H9 (cell line): ENCODE measurements around the gene KCNIP4. TPM values are rescaled to one million over a fixed set of nuclear protein-coding genes. Genes with fewer than 3 reads are reported as not detected.

ENCODE experiments used
- DNase-seq: peaks from one replicate; pipeline ENCODE4 v3.0.0-alpha.2; 2017
- H2AFZ ChIP-seq: one replicate; pipeline ENCODE4 v1.6.1; 2013; ENCODE audit warnings: mild to moderate bottlenecking, low read length, control low read depth, moderate library complexity
- H2AK5ac ChIP-seq: 2 replicates; pipeline ENCODE4 v1.6.1; 2013; ENCODE audit warnings: low read length, control low read depth, mixed read lengths; ENCODE audit not compliant: insufficient read length
- H2BK120ac ChIP-seq: one replicate; pipeline ENCODE4 v1.6.1; 2013; ENCODE audit warnings: low read depth, mild to moderate bottlenecking, low read length, control low read depth, inconsistent platforms; ENCODE audit not compliant: poor library complexity, severe bottlenecking
- H2BK12ac ChIP-seq: 2 replicates; pipeline ENCODE4 v1.6.1; 2013; ENCODE audit warnings: low read length, control low read depth, mixed read lengths, low read depth; ENCODE audit not compliant: insufficient read length
- H2BK15ac ChIP-seq: 2 replicates; pipeline ENCODE4 v1.6.1; 2013; ENCODE audit warnings: low read depth, low read length, control low read depth
- H2BK20ac ChIP-seq: one replicate; pipeline ENCODE4 v1.6.1; 2013; ENCODE audit warnings: low read depth, mild to moderate bottlenecking, low read length, control low read depth, inconsistent platforms; ENCODE audit not compliant: poor library complexity, severe bottlenecking
- H2BK5ac ChIP-seq: 2 replicates; pipeline ENCODE4 v1.6.1; 2013; ENCODE audit warnings: low read length, control low read depth, mixed read lengths; ENCODE audit not compliant: insufficient read length
- H3K14ac ChIP-seq: 2 replicates; pipeline ENCODE4 v1.6.1; 2013; ENCODE audit warnings: low read length, control low read depth; ENCODE audit not compliant: insufficient read depth
- H3K18ac ChIP-seq: 2 replicates; pipeline ENCODE4 v1.6.1; 2013; ENCODE audit warnings: low read depth, mild to moderate bottlenecking, mixed read lengths, low read length, control low read depth; ENCODE audit not compliant: insufficient read length
- H3K23ac ChIP-seq: 2 replicates; pipeline ENCODE4 v1.6.1; 2013; ENCODE audit warnings: low read length, control low read depth, mixed read lengths, low read depth; ENCODE audit not compliant: insufficient read length
- H3K23me2 ChIP-seq: 2 replicates; pipeline ENCODE4 v1.6.1; 2013; ENCODE audit warnings: low read depth, mild to moderate bottlenecking, mixed read lengths, low read length, control low read depth; ENCODE audit not compliant: insufficient read length, poor library complexity, severe bottlenecking
- H3K27ac ChIP-seq: 2 replicates; pipeline ENCODE4 v1.5.1; 2013; ENCODE audit warnings: low read length, control low read depth, mixed read lengths, low read depth; ENCODE audit not compliant: insufficient read length
- H3K27me3 ChIP-seq: 2 replicates; pipeline ENCODE4 v1.6.1; 2013; ENCODE audit warnings: low read length, control low read depth, inconsistent platforms; ENCODE audit not compliant: insufficient read depth
- H3K4ac ChIP-seq: 2 replicates; pipeline ENCODE4 v1.6.1; 2013; ENCODE audit warnings: low read depth, mild to moderate bottlenecking, control low read depth, inconsistent platforms, low read length, moderate library complexity
- H3K4me1 ChIP-seq: 2 replicates; pipeline ENCODE4 v1.6.1; 2013; ENCODE audit warnings: low read length, control low read depth, inconsistent platforms; ENCODE audit not compliant: insufficient read depth
- H3K4me2 ChIP-seq: 2 replicates; pipeline ENCODE4 v1.6.1; 2013; ENCODE audit warnings: low read length, control low read depth, mixed read lengths; ENCODE audit not compliant: insufficient read length, insufficient read depth
- H3K56ac ChIP-seq: 2 replicates; pipeline ENCODE4 v1.6.1; 2013; ENCODE audit warnings: low read depth, mild to moderate bottlenecking, mixed read lengths, low read length, control low read depth; ENCODE audit not compliant: insufficient read length
- H3K79me1 ChIP-seq: 2 replicates; pipeline ENCODE4 v1.6.1; 2013; ENCODE audit warnings: low read depth, mild to moderate bottlenecking, moderate library complexity, low read length, control low read depth, inconsistent platforms; ENCODE audit not compliant: insufficient read depth, poor library complexity, severe bottlenecking
- H3K79me2 ChIP-seq: 2 replicates; pipeline ENCODE4 v1.6.1; 2013; ENCODE audit warnings: low read length, control low read depth, inconsistent platforms; ENCODE audit not compliant: insufficient read depth
- H3K9ac ChIP-seq: 2 replicates; pipeline ENCODE4 v1.6.1; 2013; ENCODE audit warnings: low read length, control low read depth, mixed read lengths; ENCODE audit not compliant: insufficient read length; ENCODE audit errors: extremely low read depth
- H3K9me3 ChIP-seq: one replicate; pipeline ENCODE4 v1.6.1; 2013; ENCODE audit warnings: low read depth, low read length, inconsistent platforms; ENCODE audit not compliant: control insufficient read depth
- H3T11ph ChIP-seq: one replicate; pipeline ENCODE4 v1.6.1; 2013; ENCODE audit warnings: mild to moderate bottlenecking, low read length, control low read depth, inconsistent platforms
- H4K20me1 ChIP-seq: one replicate; pipeline ENCODE4 v1.6.1; 2013; ENCODE audit not compliant: control insufficient read depth, insufficient read length, insufficient read depth
- H4K5ac ChIP-seq: 2 replicates; pipeline ENCODE4 v1.6.1; 2013; ENCODE audit warnings: low read depth, mild to moderate bottlenecking, mixed read lengths, low read length, control low read depth; ENCODE audit not compliant: insufficient read length
- H4K8ac ChIP-seq: replicated peaks from 2 replicates; pipeline ENCODE4 v1.6.1; 2013; ENCODE audit warnings: low read length, control low read depth, mixed read lengths, low read depth; ENCODE audit not compliant: insufficient read length
- H4K91ac ChIP-seq: 2 replicates; pipeline ENCODE4 v1.6.1; 2013; ENCODE audit warnings: low read depth, mild to moderate bottlenecking, moderate library complexity, mixed read lengths, low read length, control low read depth; ENCODE audit not compliant: insufficient read length
- H3K27ac Mint-ChIP-seq, 3 experiments: 2 replicates in 2 of 3; 3 replicates in 1 of 3; pipeline ENCODE4 v1.8.0; 2020 to 2021; ENCODE audit warnings: mixed read lengths in 3 of 3, mild to moderate bottlenecking in 1 of 3, moderate library complexity in 1 of 3
- H3K27me3 Mint-ChIP-seq: 2 replicates; pipeline ENCODE4 v1.8.0; 2021; ENCODE audit warnings: low read depth, mild to moderate bottlenecking, moderate library complexity, mixed read lengths
- H3K36me3 Mint-ChIP-seq, 3 experiments: 2 replicates in 2 of 3; 3 replicates in 1 of 3; pipeline ENCODE4 v1.8.0; 2020 to 2021; ENCODE audit warnings: low read depth in 3 of 3, mixed read lengths in 3 of 3; ENCODE audit not compliant: insufficient read depth in 1 of 3
- H3K4me1 Mint-ChIP-seq, 2 experiments: 2 replicates each; pipeline ENCODE4 v1.8.0; 2020; ENCODE audit warnings: mixed read lengths in 2 of 2
- H3K4me3 Mint-ChIP-seq, 2 experiments: 2 replicates in 1 of 2; 3 replicates in 1 of 2; pipeline ENCODE4 v1.8.0; 2020 to 2021; ENCODE audit warnings: mild to moderate bottlenecking in 2 of 2, mixed read lengths in 2 of 2, moderate library complexity in 1 of 2
- H3K9me3 Mint-ChIP-seq, 2 experiments: 2 replicates in 1 of 2; 3 replicates in 1 of 2; pipeline ENCODE4 v1.8.0; 2020; ENCODE audit warnings: mild to moderate bottlenecking in 2 of 2, mixed read lengths in 2 of 2, moderate library complexity in 1 of 2
- CTCF ChIP-seq: fragments of 200-600 bp; sonication (generic); conservative IDR thresholded peaks from 3 replicates; pipeline ENCODE4 v1.8.0; 2021; ENCODE audit warnings: antibody characterized with exemption, mild to moderate bottlenecking
- WGBS: extraction: QIAGEN DNeasy Blood & Tissue Kit; methylation state at CpG from one replicate; pipeline ENCODE4 v1.1.7; 2013; ENCODE audit warnings: missing lambda C conversion rate, low lambda C conversion rate, mixed read lengths; ENCODE audit not compliant: insufficient read length; ENCODE audit errors: extremely low coverage; 5-methylcytosine and 5-hydroxymethylcytosine counted together
- total RNA-seq: library from RNA; stranded (reverse); gene quantifications from 2 replicates; pipeline ENCODE4 v1.2.1, GENCODE V29; 2021

KCNIP4 gene
- total RNA-seq, 1 experiment from 2014 or later, result not detected

GRCh38 chr4:20831746-20832145 is 1116.8 kb downstream of the KCNIP4 start:
- no peak overlapping the region for H2BK12ac ChIP-seq
- H3K4ac ChIP-seq, result no peak overlapping the region
- no peak overlapping the region for H3K14ac ChIP-seq
- no peak overlapping the region for H2BK15ac ChIP-seq
- H2AK5ac ChIP-seq, result no peak overlapping the region
- no peak overlapping the region for H3K4me2 ChIP-seq
- no peak overlapping the region for H2BK5ac ChIP-seq
- Mint-ChIP-seq H3K4me1 (no peaks in the 10 kb centered on the region), H3K36me3 (no peaks in the 10 kb centered on the region), H3K9me3 (no peaks in the 10 kb centered on the region), H3K27ac (no peak overlapping the region), H3K27me3 (no peaks in the 10 kb centered on the region), H3K4me3 (no peak overlapping the region)
- H3K18ac ChIP-seq, result no peak overlapping the region
- no peak overlapping the region for H3T11ph ChIP-seq
- H2AFZ ChIP-seq, result no peak overlapping the region
- H3K4me1 ChIP-seq, result no peaks in the 10 kb centered on the region
- no peak overlapping the region for H3K9ac ChIP-seq
- no CpG with 5 or more reads among the region's 1 CpG for WGBS
- no peak overlapping the region for H4K5ac ChIP-seq
- no peaks in the 10 kb centered on the region for H4K20me1 ChIP-seq
- H4K91ac ChIP-seq, result no peak overlapping the region
- H2BK20ac ChIP-seq, result no peak overlapping the region
- no peak overlapping the region for H2BK120ac ChIP-seq
- H4K8ac ChIP-seq, result no peak overlapping the region
- H3K79me2 ChIP-seq, result no peaks in the 10 kb centered on the region
- H3K23me2 ChIP-seq, result no peaks in the 10 kb centered on the region
- TF ChIP-seq CTCF, result no peak
- no peaks in the 10 kb centered on the region for H3K27me3 ChIP-seq
- no peaks in the 10 kb centered on the region for H3K9me3 ChIP-seq
- no peaks in the 10 kb centered on the region for H3K79me1 ChIP-seq
- H3K27ac ChIP-seq, result no peak overlapping the region
- H3K23ac ChIP-seq, result no peak overlapping the region
- no peak overlapping the region for H3K56ac ChIP-seq
- no peak for DNase-seq
